Measurements from ENCODE around the gene ACTR3. TPM values are rescaled to one million over a fixed set of nuclear protein-coding genes. Genes with fewer than 3 reads are reported as not detected.

Gene ACTR3
- total and polyA plus RNA-seq, 2 experiments from 2014 or later: 63.7 to 137 TPM

DNA sequence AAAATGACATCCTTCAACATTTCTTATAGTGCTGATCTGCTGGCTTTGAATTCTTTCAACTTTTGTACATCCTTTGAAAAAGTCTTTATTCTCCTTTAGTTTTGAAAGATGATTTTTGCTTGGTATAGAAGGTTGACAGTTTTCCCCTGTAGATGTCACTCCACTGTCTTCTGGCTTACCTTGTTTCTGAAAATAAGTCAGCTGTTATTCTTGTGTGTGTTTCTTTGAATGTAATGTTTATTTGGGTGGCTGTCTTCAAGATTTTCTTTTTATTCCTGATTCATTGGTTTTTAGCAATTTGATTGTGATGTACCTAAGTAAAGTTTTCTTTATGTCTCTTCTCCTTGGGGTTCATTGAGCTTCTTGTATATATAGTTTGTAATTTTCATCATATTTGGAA, 47.6 kb downstream of the ACTR3 start:
- TF ChIP-seq EZH2 (IDR thresholded peaks at IDR 0.05; ENCODE audit: low read depth, unreplicated experiment) (no peak), ZNF114 (CRISPR knock-in tag; IDR thresholded peaks at IDR 0.05) (no peak), JUNB (IDR thresholded peaks at IDR 0.05; ENCODE audit: unreplicated experiment) (no peak), ZNF462 (CRISPR knock-in tag; IDR thresholded peaks at IDR 0.05) (no peak), POLR2AphosphoS5 (IDR thresholded peaks at IDR 0.05; ENCODE audit: low read depth) (no peak), EZH2phosphoT487 (IDR thresholded peaks at IDR 0.05; ENCODE audit: unreplicated experiment) (no peak), CTCF (conservative IDR thresholded peaks at IDR 0.05; ENCODE audit: low read depth in 2 of 2) (no peak), ETS1 (IDR thresholded peaks at IDR 0.05) (no peak), CREB1 (CRISPR knock-in tag; IDR thresholded peaks at IDR 0.05; ENCODE audit: low read depth) (no peak), STAT1 (IDR thresholded peaks at IDR 0.05; ENCODE audit: unreplicated experiment) (no peak), NANOG (IDR thresholded peaks at IDR 0.05; ENCODE audit: borderline replicate concordance) (no peak), ZNF331 (CRISPR knock-in tag; IDR thresholded peaks at IDR 0.05; ENCODE audit: low read depth) (no peak)
- TF ChIP-seq, protein P1, sequence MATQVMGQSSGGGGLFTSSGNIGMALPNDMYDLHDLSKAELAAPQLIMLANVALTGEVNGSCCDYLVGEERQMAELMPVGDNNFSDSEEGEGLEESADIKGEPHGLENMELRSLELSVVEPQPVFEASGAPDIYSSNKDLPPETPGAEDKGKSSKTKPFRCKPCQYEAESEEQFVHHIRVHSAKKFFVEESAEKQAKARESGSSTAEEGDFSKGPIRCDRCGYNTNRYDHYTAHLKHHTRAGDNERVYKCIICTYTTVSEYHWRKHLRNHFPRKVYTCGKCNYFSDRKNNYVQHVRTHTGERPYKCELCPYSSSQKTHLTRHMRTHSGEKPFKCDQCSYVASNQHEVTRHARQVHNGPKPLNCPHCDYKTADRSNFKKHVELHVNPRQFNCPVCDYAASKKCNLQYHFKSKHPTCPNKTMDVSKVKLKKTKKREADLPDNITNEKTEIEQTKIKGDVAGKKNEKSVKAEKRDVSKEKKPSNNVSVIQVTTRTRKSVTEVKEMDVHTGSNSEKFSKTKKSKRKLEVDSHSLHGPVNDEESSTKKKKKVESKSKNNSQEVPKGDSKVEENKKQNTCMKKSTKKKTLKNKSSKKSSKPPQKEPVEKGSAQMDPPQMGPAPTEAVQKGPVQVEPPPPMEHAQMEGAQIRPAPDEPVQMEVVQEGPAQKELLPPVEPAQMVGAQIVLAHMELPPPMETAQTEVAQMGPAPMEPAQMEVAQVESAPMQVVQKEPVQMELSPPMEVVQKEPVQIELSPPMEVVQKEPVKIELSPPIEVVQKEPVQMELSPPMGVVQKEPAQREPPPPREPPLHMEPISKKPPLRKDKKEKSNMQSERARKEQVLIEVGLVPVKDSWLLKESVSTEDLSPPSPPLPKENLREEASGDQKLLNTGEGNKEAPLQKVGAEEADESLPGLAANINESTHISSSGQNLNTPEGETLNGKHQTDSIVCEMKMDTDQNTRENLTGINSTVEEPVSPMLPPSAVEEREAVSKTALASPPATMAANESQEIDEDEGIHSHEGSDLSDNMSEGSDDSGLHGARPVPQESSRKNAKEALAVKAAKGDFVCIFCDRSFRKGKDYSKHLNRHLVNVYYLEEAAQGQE (IDR thresholded peaks at IDR 0.05; ENCODE audit: unreplicated experiment): no peak
- H3K9me3 Mint-ChIP-seq: peaks cover 4% of the 10 kb centered on the region; the same call in 1 of the 3 replicates
- no peaks in the 10 kb centered on the region for H3K4me1 Mint-ChIP-seq
- H4K20me1 ChIP-seq (replicated peaks; ENCODE audit: insufficient read depth): no peaks in the 10 kb centered on the region
- H3K4me2 ChIP-seq: no peak overlapping the region
- H3K79me2 ChIP-seq (replicated peaks; ENCODE audit: insufficient read depth): 0 out of 2 replicates have a peak, but pooled peaks cover 13% of the 10 kb centered on the region
- H3K4me3 Mint-ChIP-seq: no peak overlapping the region
- no peaks in the 10 kb centered on the region; the same call in 1 of the 2 replicates for H3K9me2 ChIP-seq (ENCODE audit: insufficient read depth)
- ATAC-seq: no peak
- no peaks in the 10 kb centered on the region for H3F3A ChIP-seq (replicated peaks; ENCODE audit: low read depth)
- no peak overlapping the region for H3K27ac ChIP-seq (ENCODE audit: low read depth)
- no peaks in the 10 kb centered on the region for H3K27me3 ChIP-seq (ENCODE audit: insufficient read depth)
- no peak overlapping the region for H2AFZ ChIP-seq
- no peak overlapping the region for H3K27ac Mint-ChIP-seq
- peaks cover 63% of the 10 kb centered on the region for H3K36me3 Mint-ChIP-seq (ENCODE audit: low read depth)
- no peaks in the 10 kb centered on the region for H3K27me3 Mint-ChIP-seq (ENCODE audit: insufficient read depth, low read depth, poor library complexity)
- H3K4me3 ChIP-seq: no peak overlapping the region
- no peak for DNase-seq (ENCODE audit: low spot score)
- H3K4me1 ChIP-seq (ENCODE audit: insufficient read depth): no peaks in the 10 kb centered on the region
- H3K36me3 ChIP-seq (ENCODE audit: insufficient read depth): peaks cover 21% of the 10 kb centered on the region

Measured in GM23338 (cell line).